Lower leg skin (tissue), 4 donors: ENCODE measurements around the gene SERPINB7. TPM values are rescaled to one million over a fixed set of nuclear protein-coding genes. Genes with fewer than 3 reads are reported as not detected.

Source experiments
- DNase-seq, 2 donors: peaks; one replicate each; pipeline ENCODE4 v3.0.0-alpha.2; 2019; ENCODE audit warnings: low spot score in 2 of 2
- H3K4me3 ChIP-seq: fragments of 200-600 bp; sonication (generic); 2 replicates; pipeline ENCODE4 v1.5.1; 2017; ENCODE audit warnings: mild to moderate bottlenecking, low read depth; ENCODE audit not compliant: poor library complexity, severe bottlenecking
- POLR2A ChIP-seq, 2 donors: fragments of 450-650 bp; IDR thresholded peaks; one replicate each; pipeline ENCODE4 v1.6.1; 2016 to 2017; ENCODE audit warnings: antibody characterized with exemption in 2 of 2, mild to moderate bottlenecking in 1 of 2, moderate library complexity in 1 of 2
- WGBS, 2 donors: methylation state at CpG; one replicate each; pipeline ENCODE4 v1.1.5; 2018; 5-methylcytosine and 5-hydroxymethylcytosine counted together
- intact Hi-C: fragments of 100-400 bp; cut with DNase I; formaldehyde crosslinking; loops from one replicate; pipeline ENCODE4 v1.15.0; 2023; ENCODE audit warnings: low total_unique reads
- total RNA-seq, 4 donors: library from RNA; depleted of rRNA; stranded (reverse); fragments of >200 nt; gene quantifications; one replicate each; pipeline ENCODE4 v1.1.0, GENCODE V29; 2016
- TF ChIP-seq, protein P1 (sequence below), 3 donors: fragments of 450-650 bp; IDR thresholded peaks; one replicate each; pipeline ENCODE4 v1.5.1; 2016; ENCODE audit warnings: antibody characterized with exemption in 3 of 3, mild to moderate bottlenecking in 3 of 3, moderate library complexity in 2 of 3

Gene SERPINB7
- total RNA-seq, 4 donors from 2014 or later = 140 to 354 (median 233) TPM

- no peak for DNase-seq
- intact Hi-C loops = no loop called here
- H3K4me3 ChIP-seq = no peak overlapping the region
- TF ChIP-seq, protein P1, sequence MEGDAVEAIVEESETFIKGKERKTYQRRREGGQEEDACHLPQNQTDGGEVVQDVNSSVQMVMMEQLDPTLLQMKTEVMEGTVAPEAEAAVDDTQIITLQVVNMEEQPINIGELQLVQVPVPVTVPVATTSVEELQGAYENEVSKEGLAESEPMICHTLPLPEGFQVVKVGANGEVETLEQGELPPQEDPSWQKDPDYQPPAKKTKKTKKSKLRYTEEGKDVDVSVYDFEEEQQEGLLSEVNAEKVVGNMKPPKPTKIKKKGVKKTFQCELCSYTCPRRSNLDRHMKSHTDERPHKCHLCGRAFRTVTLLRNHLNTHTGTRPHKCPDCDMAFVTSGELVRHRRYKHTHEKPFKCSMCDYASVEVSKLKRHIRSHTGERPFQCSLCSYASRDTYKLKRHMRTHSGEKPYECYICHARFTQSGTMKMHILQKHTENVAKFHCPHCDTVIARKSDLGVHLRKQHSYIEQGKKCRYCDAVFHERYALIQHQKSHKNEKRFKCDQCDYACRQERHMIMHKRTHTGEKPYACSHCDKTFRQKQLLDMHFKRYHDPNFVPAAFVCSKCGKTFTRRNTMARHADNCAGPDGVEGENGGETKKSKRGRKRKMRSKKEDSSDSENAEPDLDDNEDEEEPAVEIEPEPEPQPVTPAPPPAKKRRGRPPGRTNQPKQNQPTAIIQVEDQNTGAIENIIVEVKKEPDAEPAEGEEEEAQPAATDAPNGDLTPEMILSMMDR (IDR thresholded peaks at IDR 0.05) = no peak
- TF ChIP-seq POLR2A (IDR thresholded peaks at IDR 0.05) = no peak
- 77 to 88% methylated on average over 2 of the region's 2 CpGs for WGBS, 2 donors
These were observed 49.0 kb downstream of the SERPINB7 start for GRCh38 chr18:63824220-63824525.

DNA sequence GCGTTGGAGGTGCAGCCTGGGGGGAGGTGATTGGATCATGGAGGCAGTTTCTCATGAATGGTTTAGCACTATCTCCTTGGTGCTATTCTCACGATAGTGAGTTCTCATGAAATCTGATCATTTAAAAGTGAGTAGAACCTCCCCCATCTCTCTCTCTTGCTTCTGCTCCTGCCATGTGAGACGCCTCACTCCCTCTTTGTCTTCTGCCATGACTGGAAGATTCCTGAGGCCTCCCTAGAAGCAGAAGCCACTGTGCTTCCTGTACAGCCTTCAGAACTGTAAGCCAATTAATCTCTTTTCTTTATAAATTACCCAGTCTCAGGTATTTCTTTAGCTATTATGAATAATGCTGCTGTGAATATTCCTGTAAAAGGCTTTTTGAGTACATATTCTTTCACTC, 52.9 kb downstream of the SERPINB7 start:
- no peak for DNase-seq
- 69 to 75% methylated on average over 3 of the region's 3 CpGs for WGBS, 2 donors
- TF ChIP-seq, protein P1 (IDR thresholded peaks at IDR 0.05) = no peak
- no peak for TF ChIP-seq POLR2A (IDR thresholded peaks at IDR 0.05)
- H3K4me3 ChIP-seq = no peak overlapping the region
- intact Hi-C loops = no loop called here

DNA sequence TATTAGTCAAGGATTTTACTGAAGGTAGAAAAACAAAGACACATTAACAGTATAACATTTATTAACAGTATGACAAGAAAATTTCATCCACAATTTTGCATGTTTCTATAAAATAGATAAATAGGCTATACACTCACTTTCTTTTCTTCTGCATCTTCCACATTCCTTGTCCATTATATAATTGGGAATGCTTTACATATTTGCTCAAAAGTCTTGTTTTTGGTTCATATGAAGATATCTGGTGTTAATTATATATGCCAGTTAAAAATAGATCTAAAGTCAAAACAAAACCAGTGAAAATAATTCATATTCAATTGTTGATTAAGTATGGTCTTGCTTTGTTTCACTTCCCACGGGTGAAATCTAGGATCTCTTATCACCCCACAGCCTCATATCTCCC, 53.4 kb downstream of the SERPINB7 start:
- TF ChIP-seq, protein P1 (IDR thresholded peaks at IDR 0.05) = no peak
- no peak for TF ChIP-seq POLR2A (IDR thresholded peaks at IDR 0.05)
- H3K4me3 ChIP-seq = no peak overlapping the region
- intact Hi-C loops = no loop called here
- 45 to 49% methylated on average over 1 of the region's 1 CpG for WGBS, 2 donors
- DNase-seq = no peak

DNA sequence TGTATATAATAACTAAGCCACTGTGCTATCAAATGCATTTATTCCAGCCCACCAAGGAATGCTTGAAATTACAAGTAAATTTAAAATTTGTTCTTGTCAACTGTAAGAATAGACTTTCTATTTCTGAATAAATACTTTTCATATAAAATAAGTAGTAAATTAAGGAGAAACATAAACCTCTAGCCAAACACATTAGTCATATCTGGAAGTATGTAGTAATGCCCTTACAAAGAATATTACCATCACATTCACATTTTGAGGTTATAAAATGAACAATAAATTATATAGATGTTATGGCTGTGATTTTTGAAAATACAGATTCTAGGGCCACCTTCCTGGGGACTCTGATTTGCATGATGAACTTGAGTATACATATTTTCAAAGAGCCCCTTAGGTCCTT, 54.7 kb downstream of the SERPINB7 start:
- no peak for TF ChIP-seq POLR2A (IDR thresholded peaks at IDR 0.05)
- TF ChIP-seq, protein P1 (IDR thresholded peaks at IDR 0.05) = no peak
- no peak overlapping the region for H3K4me3 ChIP-seq
- DNase-seq = no peak
- intact Hi-C loops = no loop called here

DNA sequence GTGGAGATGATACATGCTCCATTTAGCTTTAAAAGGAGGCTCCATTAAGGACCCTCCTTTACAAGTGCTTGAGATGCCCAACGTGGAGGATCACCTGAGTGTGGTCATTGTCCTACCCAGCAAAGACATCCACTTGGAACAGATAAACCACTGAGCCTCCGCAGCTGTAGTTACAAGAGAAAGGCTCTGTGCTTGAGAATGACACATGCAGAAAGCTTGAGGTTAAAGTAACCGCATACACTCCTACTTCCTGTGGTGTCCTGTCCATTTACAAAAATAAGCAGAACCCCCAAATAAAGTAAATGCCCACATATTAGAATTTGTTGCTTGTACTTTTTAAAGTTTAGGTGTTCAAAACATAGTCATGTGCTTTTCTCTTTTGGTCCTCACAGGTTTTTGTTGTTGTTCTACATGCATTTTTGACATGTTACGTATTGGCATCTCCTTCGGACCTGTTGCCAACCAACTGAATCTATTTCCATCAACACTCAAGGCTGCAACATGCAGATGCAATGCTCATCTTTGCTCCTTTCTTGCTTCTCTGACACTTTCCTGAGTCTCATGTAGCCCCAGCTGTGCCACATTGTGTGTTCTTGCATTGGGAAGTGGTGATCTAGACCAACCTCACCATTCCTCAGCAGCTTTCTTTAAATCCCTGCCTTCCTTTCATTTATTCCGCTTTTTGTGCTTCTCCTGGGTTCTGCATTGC, 56.0 kb downstream of the SERPINB7 start:
- intact Hi-C loops = no loop called here
- no peak for DNase-seq
- WGBS, 2 donors = 39 to 44% methylated on average over 6 of the region's 6 CpGs
- TF ChIP-seq, protein P1 (IDR thresholded peaks at IDR 0.05) = no peak
- H3K4me3 ChIP-seq = no peak overlapping the region

GRCh38 chr18:63832470-63832869, 57.3 kb downstream of the SERPINB7 start:
- no peak overlapping the region for H3K4me3 ChIP-seq
- TF ChIP-seq, protein P1 (IDR thresholded peaks at IDR 0.05) = no peak
- no peak for TF ChIP-seq POLR2A (IDR thresholded peaks at IDR 0.05)
- DNase-seq = no peak
- intact Hi-C loops = no loop called here
- 55 to 82% methylated on average over 1 of the region's 1 CpG for WGBS, 2 donors
